GM12878 (cell line): Measurements from ENCODE around the gene LYPLA2. TPM values are rescaled to one million over a fixed set of nuclear protein-coding genes. Genes with fewer than 3 reads are reported as not detected.
A peak's percentile ranks its signal among the peaks of the same experiment; 100 is the strongest.

Experiments
- BHLHE40 ChIP-seq, 2 experiments: fragments of 450-650 bp in 1 of 2; IDR thresholded peaks; 2 replicates each; pipeline ENCODE4 v1.6.1; 2011 to 2017; ENCODE audit warnings: low read depth in 2 of 2, borderline replicate concordance in 1 of 2, improper control_type of control experiment in 1 of 2, low read length in 1 of 2, mild to moderate bottlenecking in 1 of 2
- BMI1 ChIP-seq: fragments of 450-650 bp; IDR thresholded peaks from 2 replicates; pipeline ENCODE4 v1.6.1; 2016; ENCODE audit warnings: mild to moderate bottlenecking, moderate library complexity, borderline replicate concordance
- CHD2 ChIP-seq: IDR thresholded peaks from 2 replicates; pipeline ENCODE4 v1.6.1; 2011; ENCODE audit warnings: low read depth, low read length, improper control_type of control experiment, borderline replicate concordance
- ESRRA ChIP-seq: IDR thresholded peaks from 2 replicates; pipeline ENCODE4 v1.6.1; 2012; ENCODE audit warnings: mild to moderate bottlenecking, low read length, improper control_type of control experiment
- ETV6 ChIP-seq, 2 experiments: fragments of 450-650 bp in 1 of 2; IDR thresholded peaks in 1 of 2; conservative IDR thresholded peaks in 1 of 2; 2 replicates each; pipeline ENCODE4 v1.6.1; 2014; ENCODE audit warnings: antibody characterized with exemption in 1 of 2, borderline replicate concordance in 1 of 2, low read depth in 1 of 2, mild to moderate bottlenecking in 1 of 2, moderate library complexity in 1 of 2
- MEF2A ChIP-seq: IDR thresholded peaks from 2 replicates; pipeline ENCODE4 v1.6.1; 2011; ENCODE audit warnings: low read depth, mild to moderate bottlenecking, low read length, moderate library complexity; ENCODE audit not compliant: insufficient read depth
- MTA2 ChIP-seq: fragments of 450-650 bp; IDR thresholded peaks from 2 replicates; pipeline ENCODE4 v1.6.1; 2016; ENCODE audit warnings: low read depth, mild to moderate bottlenecking, moderate library complexity
- NFIC ChIP-seq: IDR thresholded peaks from 2 replicates; pipeline ENCODE4 v1.6.1; 2012; ENCODE audit warnings: low read depth, mild to moderate bottlenecking, inconsistent platforms, low read length, moderate library complexity
- POLR2A ChIP-seq: IDR thresholded peaks from 2 replicates; pipeline ENCODE4 v1.6.1; 2011; ENCODE audit warnings: low read depth, mild to moderate bottlenecking, low read length
- RCOR1 ChIP-seq: conservative IDR thresholded peaks from 2 replicates; pipeline ENCODE4 v1.6.1; 2012; ENCODE audit warnings: low read depth, low read length, improper control_type of control experiment
- RFX5 ChIP-seq: IDR thresholded peaks from 2 replicates; pipeline ENCODE4 v1.6.1; 2011; ENCODE audit warnings: low read depth, low read length, improper control_type of control experiment
- SIX5 ChIP-seq: IDR thresholded peaks from 2 replicates; pipeline ENCODE4 v1.6.1; 2011; ENCODE audit warnings: mild to moderate bottlenecking, low read depth, low read length, moderate library complexity; ENCODE audit not compliant: severe bottlenecking
- SMARCA5 ChIP-seq: fragments of 450-650 bp; IDR thresholded peaks from 2 replicates; pipeline ENCODE4 v1.6.1; 2017; ENCODE audit warnings: mild to moderate bottlenecking
- polyA plus RNA-seq, 11 experiments: library from polyadenylated mRNA; depleted of rRNA in 4 of 11; unstranded in 6 of 11; stranded (reverse) in 5 of 11; fragments of >200 nt; fragmentation: Nextera tagmentation in 4 of 11; fragmentation: Illumina TruSeq in 1 of 11; extraction: Ambion mirVana in 4 of 11; extraction: Trizol in 1 of 11; gene quantifications; 1 replicate in 1 of 11; 2 replicates in 10 of 11; pipeline versions ENCODE4 v1.2.1 to v1.2.3, GENCODE V29; 2011 to 2016; ENCODE audit warnings: inconsistent platforms in 2 of 11, missing spikeins in 2 of 11, low read depth in 1 of 11
- total RNA-seq, 4 experiments: library from RNA; depleted of rRNA in 3 of 4; stranded (reverse); fragments of >200 nt in 3 of 4; fragmentation: Illumina TruSeq in 1 of 4; extraction: Trizol in 1 of 4; gene quantifications; 2 replicates each; pipeline versions ENCODE4 v1.2.1 to v1.2.3, GENCODE V29; 2013 to 2021
- TF ChIP-seq, protein P1 (sequence below): fragments of 450-650 bp; formaldehyde crosslinking; IDR thresholded peaks from 2 replicates; pipeline ENCODE4 v1.5.0; 2022; ENCODE audit warnings: mild to moderate bottlenecking, missing genetic modification characterization
- TF ChIP-seq, protein P2 (sequence below): IDR thresholded peaks from 2 replicates; pipeline ENCODE4 v1.6.1; 2011; ENCODE audit warnings: borderline replicate concordance, low read depth, mild to moderate bottlenecking, moderate library complexity, mixed read lengths, low read length; ENCODE audit not compliant: insufficient read depth; ENCODE audit errors: extremely low read length
- TF ChIP-seq, protein P3 (sequence below): IDR thresholded peaks from 2 replicates; pipeline ENCODE4 v1.6.1; 2012; ENCODE audit warnings: improper control_type of control experiment, low read depth, low read length; ENCODE audit not compliant: insufficient replicate concordance

LYPLA2 gene
- total and polyA plus RNA-seq, 10 of the 15 experiments (the other 5 are each of a cell fraction or from before 2014, with no cell fraction given) = 2.7 to 129 (median 62.3) TPM

DNA sequence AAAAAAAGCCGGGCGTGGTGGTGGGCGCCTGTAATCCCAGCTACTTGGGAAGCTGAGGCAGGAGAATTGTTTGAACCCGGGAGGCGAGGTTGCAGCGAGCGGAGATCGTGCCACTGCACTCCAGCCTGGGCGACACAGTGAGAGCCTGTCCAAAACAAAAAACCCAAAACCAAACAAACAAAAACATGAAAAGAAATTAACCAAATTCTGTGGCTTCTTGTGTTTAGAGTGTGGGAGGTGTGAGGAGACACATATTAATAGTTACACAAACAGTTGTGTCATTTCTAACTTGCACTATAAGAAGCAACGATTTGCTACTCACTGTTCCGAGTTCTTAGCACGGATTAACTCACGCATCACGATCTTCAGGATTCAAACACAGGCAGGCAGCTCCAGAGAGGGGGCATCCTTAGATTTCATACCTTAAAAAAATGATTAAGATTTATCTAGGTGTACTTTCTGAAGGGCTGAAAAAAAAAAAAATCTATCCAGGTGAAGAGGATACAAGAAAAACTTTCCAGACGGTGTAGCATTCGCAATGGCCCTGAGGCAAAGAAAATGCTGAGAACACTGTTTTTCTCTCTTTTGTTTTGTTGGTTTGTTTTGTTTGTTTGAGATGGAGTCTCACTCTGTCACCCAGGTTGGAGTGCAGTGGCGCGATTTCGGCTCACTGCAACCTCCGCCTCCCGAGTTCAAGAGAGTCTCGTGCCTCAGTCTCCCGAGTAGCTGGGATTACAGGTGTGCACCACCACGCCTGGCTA lies 35.0 kb downstream of the LYPLA2 start (continued):
- TF ChIP-seq MTA2 (peak; percentile 54; the same call in 1 of the 2 replicates), ETV6 (conservative IDR thresholded peaks at IDR 0.05 in 1 of 2, IDR thresholded peaks at IDR 0.05 in 1 of 2; ENCODE audit: borderline replicate concordance in 1 of 2, low read depth in 1 of 2) (no peak), SMARCA5 (no peak), BHLHE40 (IDR thresholded peaks at IDR 0.05; ENCODE audit: borderline replicate concordance in 1 of 2, low read depth in 2 of 2, low read length in 1 of 2) (peak in 1 of 2 experiments; percentile 14; a peak in 2 of 4 replicates), RCOR1 (no peak), NFIC (peak; percentile 77; the same call in 1 of the 2 replicates), BMI1 (no peak), ESRRA (no peak), CHD2 (no peak), RFX5 (no peak), SIX5 (no peak), MEF2A (peak; percentile 72; the same call in 1 of the 2 replicates), POLR2A (no peak)
- TF ChIP-seq, protein P1, sequence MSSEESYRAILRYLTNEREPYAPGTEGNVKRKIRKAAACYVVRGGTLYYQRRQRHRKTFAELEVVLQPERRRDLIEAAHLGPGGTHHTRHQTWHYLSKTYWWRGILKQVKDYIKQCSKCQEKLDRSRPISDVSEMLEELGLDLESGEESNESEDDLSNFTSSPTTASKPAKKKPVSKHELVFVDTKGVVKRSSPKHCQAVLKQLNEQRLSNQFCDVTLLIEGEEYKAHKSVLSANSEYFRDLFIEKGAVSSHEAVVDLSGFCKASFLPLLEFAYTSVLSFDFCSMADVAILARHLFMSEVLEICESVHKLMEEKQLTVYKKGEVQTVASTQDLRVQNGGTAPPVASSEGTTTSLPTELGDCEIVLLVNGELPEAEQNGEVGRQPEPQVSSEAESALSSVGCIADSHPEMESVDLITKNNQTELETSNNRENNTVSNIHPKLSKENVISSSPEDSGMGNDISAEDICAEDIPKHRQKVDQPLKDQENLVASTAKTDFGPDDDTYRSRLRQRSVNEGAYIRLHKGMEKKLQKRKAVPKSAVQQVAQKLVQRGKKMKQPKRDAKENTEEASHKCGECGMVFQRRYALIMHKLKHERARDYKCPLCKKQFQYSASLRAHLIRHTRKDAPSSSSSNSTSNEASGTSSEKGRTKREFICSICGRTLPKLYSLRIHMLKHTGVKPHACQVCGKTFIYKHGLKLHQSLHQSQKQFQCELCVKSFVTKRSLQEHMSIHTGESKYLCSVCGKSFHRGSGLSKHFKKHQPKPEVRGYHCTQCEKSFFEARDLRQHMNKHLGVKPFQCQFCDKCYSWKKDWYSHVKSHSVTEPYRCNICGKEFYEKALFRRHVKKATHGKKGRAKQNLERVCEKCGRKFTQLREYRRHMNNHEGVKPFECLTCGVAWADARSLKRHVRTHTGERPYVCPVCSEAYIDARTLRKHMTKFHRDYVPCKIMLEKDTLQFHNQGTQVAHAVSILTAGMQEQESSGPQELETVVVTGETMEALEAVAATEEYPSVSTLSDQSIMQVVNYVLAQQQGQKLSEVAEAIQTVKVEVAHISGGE (CRISPR knock-in tag) = no peak
- TF ChIP-seq, protein P2, sequence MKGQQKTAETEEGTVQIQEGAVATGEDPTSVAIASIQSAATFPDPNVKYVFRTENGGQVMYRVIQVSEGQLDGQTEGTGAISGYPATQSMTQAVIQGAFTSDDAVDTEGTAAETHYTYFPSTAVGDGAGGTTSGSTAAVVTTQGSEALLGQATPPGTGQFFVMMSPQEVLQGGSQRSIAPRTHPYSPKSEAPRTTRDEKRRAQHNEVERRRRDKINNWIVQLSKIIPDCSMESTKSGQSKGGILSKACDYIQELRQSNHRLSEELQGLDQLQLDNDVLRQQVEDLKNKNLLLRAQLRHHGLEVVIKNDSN = no peak
- TF ChIP-seq, protein P3, sequence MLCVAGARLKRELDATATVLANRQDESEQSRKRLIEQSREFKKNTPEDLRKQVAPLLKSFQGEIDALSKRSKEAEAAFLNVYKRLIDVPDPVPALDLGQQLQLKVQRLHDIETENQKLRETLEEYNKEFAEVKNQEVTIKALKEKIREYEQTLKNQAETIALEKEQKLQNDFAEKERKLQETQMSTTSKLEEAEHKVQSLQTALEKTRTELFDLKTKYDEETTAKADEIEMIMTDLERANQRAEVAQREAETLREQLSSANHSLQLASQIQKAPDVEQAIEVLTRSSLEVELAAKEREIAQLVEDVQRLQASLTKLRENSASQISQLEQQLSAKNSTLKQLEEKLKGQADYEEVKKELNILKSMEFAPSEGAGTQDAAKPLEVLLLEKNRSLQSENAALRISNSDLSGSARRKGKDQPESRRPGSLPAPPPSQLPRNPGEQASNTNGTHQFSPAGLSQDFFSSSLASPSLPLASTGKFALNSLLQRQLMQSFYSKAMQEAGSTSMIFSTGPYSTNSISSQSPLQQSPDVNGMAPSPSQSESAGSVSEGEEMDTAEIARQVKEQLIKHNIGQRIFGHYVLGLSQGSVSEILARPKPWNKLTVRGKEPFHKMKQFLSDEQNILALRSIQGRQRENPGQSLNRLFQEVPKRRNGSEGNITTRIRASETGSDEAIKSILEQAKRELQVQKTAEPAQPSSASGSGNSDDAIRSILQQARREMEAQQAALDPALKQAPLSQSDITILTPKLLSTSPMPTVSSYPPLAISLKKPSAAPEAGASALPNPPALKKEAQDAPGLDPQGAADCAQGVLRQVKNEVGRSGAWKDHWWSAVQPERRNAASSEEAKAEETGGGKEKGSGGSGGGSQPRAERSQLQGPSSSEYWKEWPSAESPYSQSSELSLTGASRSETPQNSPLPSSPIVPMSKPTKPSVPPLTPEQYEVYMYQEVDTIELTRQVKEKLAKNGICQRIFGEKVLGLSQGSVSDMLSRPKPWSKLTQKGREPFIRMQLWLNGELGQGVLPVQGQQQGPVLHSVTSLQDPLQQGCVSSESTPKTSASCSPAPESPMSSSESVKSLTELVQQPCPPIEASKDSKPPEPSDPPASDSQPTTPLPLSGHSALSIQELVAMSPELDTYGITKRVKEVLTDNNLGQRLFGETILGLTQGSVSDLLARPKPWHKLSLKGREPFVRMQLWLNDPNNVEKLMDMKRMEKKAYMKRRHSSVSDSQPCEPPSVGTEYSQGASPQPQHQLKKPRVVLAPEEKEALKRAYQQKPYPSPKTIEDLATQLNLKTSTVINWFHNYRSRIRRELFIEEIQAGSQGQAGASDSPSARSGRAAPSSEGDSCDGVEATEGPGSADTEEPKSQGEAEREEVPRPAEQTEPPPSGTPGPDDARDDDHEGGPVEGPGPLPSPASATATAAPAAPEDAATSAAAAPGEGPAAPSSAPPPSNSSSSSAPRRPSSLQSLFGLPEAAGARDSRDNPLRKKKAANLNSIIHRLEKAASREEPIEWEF = no peak
